ENCODE results near the gene ZNF778.

Gene ZNF778

GRCh38 chr16:89201439-89202377 lies 15.8 kb upstream of the ZNF778 start:
- TF ChIP-seq FOXP2 (optimal IDR thresholded peaks at IDR 0.05; ENCODE audit: borderline replicate concordance, extremely low read depth, extremely low read length, insufficient read depth) (no peak), REST (IDR thresholded peaks at IDR 0.05; ENCODE audit: insufficient read depth in 1 of 2, low read depth in 2 of 2, low read length in 2 of 2) (no peak), SIN3A (IDR thresholded peaks at IDR 0.05; ENCODE audit: borderline replicate concordance, insufficient read depth, low read length) (no peak), POLR2AphosphoS5 (IDR thresholded peaks at IDR 0.05; ENCODE audit: low read depth, low read length) (no peak), TAF1 (IDR thresholded peaks at IDR 0.05; ENCODE audit: borderline replicate concordance, insufficient read depth, low read length) (no peak)

- TF ChIP-seq POLR2AphosphoS5 (IDR thresholded peaks at IDR 0.05; ENCODE audit: low read depth, low read length), result no peak
Observed at GRCh38 chr16:89202422-89203215, 14.9 kb upstream of the ZNF778 start.

- TF ChIP-seq TAF1 (IDR thresholded peaks at IDR 0.05; ENCODE audit: borderline replicate concordance, insufficient read depth, low read length), result no peak
- no peak for TF ChIP-seq FOXP2 (optimal IDR thresholded peaks at IDR 0.05; ENCODE audit: borderline replicate concordance, extremely low read depth, extremely low read length, insufficient read depth)
- TF ChIP-seq REST (IDR thresholded peaks at IDR 0.05; ENCODE audit: insufficient read depth in 1 of 2, low read depth in 2 of 2, low read length in 2 of 2), result no peak
- no peak for TF ChIP-seq SIN3A (IDR thresholded peaks at IDR 0.05; ENCODE audit: borderline replicate concordance, insufficient read depth, low read length)
- no peak for TF ChIP-seq POLR2AphosphoS5 (IDR thresholded peaks at IDR 0.05; ENCODE audit: low read depth, low read length)
Observed at GRCh38 chr16:89207993-89208392, 9.5 kb upstream of the ZNF778 start.

- TF ChIP-seq FOXP2 (optimal IDR thresholded peaks at IDR 0.05; ENCODE audit: borderline replicate concordance, extremely low read depth, extremely low read length, insufficient read depth), result no peak
- no peak for TF ChIP-seq SIN3A (IDR thresholded peaks at IDR 0.05; ENCODE audit: borderline replicate concordance, insufficient read depth, low read length)
- no peak for TF ChIP-seq REST (IDR thresholded peaks at IDR 0.05; ENCODE audit: insufficient read depth in 1 of 2, low read depth in 2 of 2, low read length in 2 of 2)
- no peak for TF ChIP-seq TAF1 (IDR thresholded peaks at IDR 0.05; ENCODE audit: borderline replicate concordance, insufficient read depth, low read length)
- TF ChIP-seq POLR2AphosphoS5 (IDR thresholded peaks at IDR 0.05; ENCODE audit: low read depth, low read length), result no peak
Observed at GRCh38 chr16:89209522-89210044, 7.9 kb upstream of the ZNF778 start.

DNA sequence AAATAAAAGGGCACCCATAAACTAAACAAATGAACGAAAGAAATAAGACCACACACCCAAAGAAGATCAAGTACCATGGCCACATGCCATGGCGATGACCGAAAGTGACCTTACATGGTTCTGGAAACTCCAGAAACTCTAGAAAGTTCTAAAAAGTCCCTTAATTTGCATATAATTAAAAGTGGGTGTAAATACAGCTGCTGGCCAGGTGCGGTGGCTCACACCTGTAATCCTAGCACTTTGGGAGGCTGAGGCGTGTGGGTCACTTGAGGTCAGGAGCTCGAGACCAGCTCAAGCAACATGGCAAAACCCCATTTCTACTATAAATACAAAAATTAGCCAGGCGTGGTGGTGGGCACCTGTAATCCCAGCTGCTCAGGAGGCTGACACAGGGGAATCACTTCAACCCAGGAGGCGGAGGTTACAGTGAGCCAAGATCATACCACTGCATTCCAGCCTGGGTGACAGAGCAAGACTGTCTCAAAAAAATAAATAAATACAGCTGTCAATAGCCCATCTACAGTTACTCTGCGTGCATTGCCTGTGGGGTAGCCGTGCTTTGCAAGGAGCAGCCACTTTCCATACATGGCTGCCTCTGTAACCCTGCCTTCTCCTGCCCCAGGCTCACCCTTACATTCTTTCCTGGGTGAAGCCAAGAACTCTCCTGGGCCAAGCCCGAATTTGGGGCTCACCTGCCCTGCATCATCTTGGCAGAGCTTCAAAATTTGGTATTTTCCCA lies 7.2 kb upstream of the ZNF778 start:
- no peak for TF ChIP-seq FOXP2 (optimal IDR thresholded peaks at IDR 0.05; ENCODE audit: borderline replicate concordance, extremely low read depth, extremely low read length, insufficient read depth)
- TF ChIP-seq TAF1 (IDR thresholded peaks at IDR 0.05; ENCODE audit: borderline replicate concordance, insufficient read depth, low read length), result no peak
- TF ChIP-seq SIN3A (IDR thresholded peaks at IDR 0.05; ENCODE audit: borderline replicate concordance, insufficient read depth, low read length), result no peak
- no peak for TF ChIP-seq REST (IDR thresholded peaks at IDR 0.05; ENCODE audit: insufficient read depth in 1 of 2, low read depth in 2 of 2, low read length in 2 of 2)
- no peak for TF ChIP-seq POLR2AphosphoS5 (IDR thresholded peaks at IDR 0.05; ENCODE audit: low read depth, low read length)
